ENCODE data around the gene ZBTB49. TPM values are rescaled to one million over a fixed set of nuclear protein-coding genes. Genes with fewer than 3 reads are reported as not detected.

The ZBTB49 gene
- total and polyA plus RNA-seq, 11 donors, result 1.1 to 6.7 (median 3.3) TPM

DNA sequence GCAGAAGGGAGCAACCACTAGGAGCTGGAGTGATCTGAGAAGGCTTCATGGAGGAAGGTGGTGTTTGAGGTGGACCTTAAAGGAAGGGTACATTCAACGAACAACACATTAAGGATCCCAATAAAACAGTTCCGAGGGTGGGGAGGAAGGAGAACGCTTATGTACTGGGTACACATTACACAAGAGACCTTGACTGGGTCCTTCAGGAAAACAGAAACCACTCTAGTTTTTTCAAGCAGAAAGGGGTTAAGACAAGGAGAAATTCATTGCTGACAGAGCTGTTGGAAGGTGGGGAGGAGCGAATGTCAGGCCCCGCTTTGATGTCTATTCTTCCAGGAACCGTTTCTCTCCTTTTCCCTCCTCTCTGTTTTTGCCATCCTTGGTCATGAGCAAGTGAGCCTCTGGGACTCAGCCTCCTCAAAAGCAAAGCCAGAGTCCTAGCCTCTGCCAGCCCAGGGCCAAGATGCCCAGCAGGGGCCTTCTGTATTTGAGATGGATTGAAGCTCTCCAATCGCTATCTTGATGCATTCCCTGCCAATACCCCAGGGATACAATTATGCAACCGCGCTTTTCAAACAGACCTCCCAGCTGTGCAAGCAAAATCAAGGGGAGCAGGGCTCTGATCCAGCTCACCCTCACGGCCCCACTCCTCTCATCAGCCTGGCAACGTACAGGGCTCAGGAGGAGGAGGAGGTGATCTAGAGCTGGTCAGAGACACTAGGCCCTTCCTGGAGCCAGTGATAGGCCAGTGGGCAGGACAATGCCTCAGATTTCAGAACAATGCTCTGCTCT is 48.4 kb downstream of the ZBTB49 start:
- TF ChIP-seq, protein P1, sequence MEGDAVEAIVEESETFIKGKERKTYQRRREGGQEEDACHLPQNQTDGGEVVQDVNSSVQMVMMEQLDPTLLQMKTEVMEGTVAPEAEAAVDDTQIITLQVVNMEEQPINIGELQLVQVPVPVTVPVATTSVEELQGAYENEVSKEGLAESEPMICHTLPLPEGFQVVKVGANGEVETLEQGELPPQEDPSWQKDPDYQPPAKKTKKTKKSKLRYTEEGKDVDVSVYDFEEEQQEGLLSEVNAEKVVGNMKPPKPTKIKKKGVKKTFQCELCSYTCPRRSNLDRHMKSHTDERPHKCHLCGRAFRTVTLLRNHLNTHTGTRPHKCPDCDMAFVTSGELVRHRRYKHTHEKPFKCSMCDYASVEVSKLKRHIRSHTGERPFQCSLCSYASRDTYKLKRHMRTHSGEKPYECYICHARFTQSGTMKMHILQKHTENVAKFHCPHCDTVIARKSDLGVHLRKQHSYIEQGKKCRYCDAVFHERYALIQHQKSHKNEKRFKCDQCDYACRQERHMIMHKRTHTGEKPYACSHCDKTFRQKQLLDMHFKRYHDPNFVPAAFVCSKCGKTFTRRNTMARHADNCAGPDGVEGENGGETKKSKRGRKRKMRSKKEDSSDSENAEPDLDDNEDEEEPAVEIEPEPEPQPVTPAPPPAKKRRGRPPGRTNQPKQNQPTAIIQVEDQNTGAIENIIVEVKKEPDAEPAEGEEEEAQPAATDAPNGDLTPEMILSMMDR (IDR thresholded peaks at IDR 0.05), result no peak
- no peak for TF ChIP-seq POLR2A (IDR thresholded peaks at IDR 0.05)
- Histone ChIP-seq H3K36me3 (no peaks in the 10 kb centered on the region), H3K4me3 (no peak overlapping the region), H3K4me1 (peaks cover 0 to 9% (median 2%) of the 10 kb centered on the region in 12 donors), H3K9me3 (no peaks in the 10 kb centered on the region), H3K27me3 (peaks cover 0 to 6% (median 0%) of the 10 kb centered on the region in 9 donors), H3K27ac (no peak overlapping the region)
- intact Hi-C loops (cut with DNase I), result loop anchor here in 2 of 10 donors (5.0 to 10.0 kb wide), 2 partner anchors 86 to 354 kb away; no protein-coding TSS in a partner anchor
- 66 to 76% (median 72%) methylated on average over 11 of the region's 11 CpGs for WGBS, 4 donors
- no peak for DNase-seq
- no peak for ATAC-seq

GRCh38 chr4:4339504-4340085 is 49.5 kb downstream of the ZBTB49 start:
- Histone ChIP-seq H3K9me3 (no peaks in the 10 kb centered on the region), H3K27ac (no peak overlapping the region), H3K4me3 (peak overlapping the region in 2 of 12 donors; percentile 7 to 12), H3K4me1 (peaks cover 0 to 9% (median 0%) of the 10 kb centered on the region in 12 donors), H3K36me3 (no peaks in the 10 kb centered on the region), H3K27me3 (peaks cover 0 to 6% (median 0%) of the 10 kb centered on the region in 9 donors)
- DNase-seq (peak in 1 of 5 donors; percentile 48), ATAC-seq (peak; percentile 33 to 80 (median 75))
- WGBS, 4 donors, result 16 to 29% (median 21%) methylated on average over 21 of the region's 21 CpGs
- no peak for TF ChIP-seq POLR2A (IDR thresholded peaks at IDR 0.05)
- TF ChIP-seq, protein P1 (IDR thresholded peaks at IDR 0.05), result no peak
- intact Hi-C loops (cut with DNase I), result loop anchor here in 2 of 10 donors (5.0 to 10.0 kb wide), 2 partner anchors 87 to 355 kb away; no protein-coding TSS in a partner anchor

- Histone ChIP-seq H3K4me1 (peaks cover 0 to 9% (median 0%) of the 10 kb centered on the region in 12 donors), H3K27ac (no peak overlapping the region), H3K36me3 (no peaks in the 10 kb centered on the region), H3K27me3 (peaks cover 0 to 6% (median 0%) of the 10 kb centered on the region in 9 donors), H3K9me3 (no peaks in the 10 kb centered on the region), H3K4me3 (no peak overlapping the region)
- intact Hi-C loops (cut with DNase I), result no loop called here
- TF ChIP-seq, protein P1 (IDR thresholded peaks at IDR 0.05), result no peak
- TF ChIP-seq POLR2A (IDR thresholded peaks at IDR 0.05), result no peak
- WGBS, 4 donors, result 90 to 91% (median 91%) methylated on average over 9 of the region's 9 CpGs
- DNase-seq (no peak), ATAC-seq (no peak)
These were observed 52.0 kb downstream of the ZBTB49 start for GRCh38 chr4:4341861-4342650.
